SU-DHL-6 (cell line): ENCODE measurements around the gene RENBP.

ENCODE experiments used
- H2AFZ ChIP-seq: fragments of 200-600 bp; sonication (generic); 2 replicates; pipeline ENCODE4 v1.6.1; 2014; ENCODE audit warnings: low read depth, mild to moderate bottlenecking, moderate library complexity, mixed read lengths, antibody characterized with exemption, low read length; ENCODE audit not compliant: severe bottlenecking
- H3F3A ChIP-seq: fragments of 200-600 bp; shearing (Covaris generic); 2 replicates; pipeline ENCODE4 v1.6.0; 2016; ENCODE audit warnings: antibody characterized with exemption, mild to moderate bottlenecking; ENCODE audit not compliant: insufficient read depth
- H3K27ac ChIP-seq: fragments of 200-600 bp; sonication (generic); 2 replicates; pipeline ENCODE4 v1.5.1; 2016; ENCODE audit warnings: low read depth, mild to moderate bottlenecking, low read length, moderate library complexity, mixed read lengths
- H3K27me3 ChIP-seq: fragments of 200-600 bp; sonication (generic), shearing (Covaris generic); 2 replicates; pipeline ENCODE4 v1.6.0; 2014; ENCODE audit warnings: mild to moderate bottlenecking, low read length
- H3K36me3 ChIP-seq: fragments of 200-600 bp; sonication (generic); 2 replicates; pipeline ENCODE4 v1.6.1; 2014; ENCODE audit warnings: mild to moderate bottlenecking, low read length, mixed read lengths
- H3K4me2 ChIP-seq: fragments of 300-600, 200-600 bp; shearing (Covaris generic), sonication (generic); 2 replicates; pipeline ENCODE4 v1.6.0; 2014; ENCODE audit warnings: low read length, low read depth, mild to moderate bottlenecking; ENCODE audit not compliant: poor library complexity, severe bottlenecking
- H3K4me3 ChIP-seq: fragments of 200-600 bp; sonication (generic); 2 replicates; pipeline ENCODE4 v1.5.1; 2014; ENCODE audit warnings: antibody characterized with exemption, low read length, mild to moderate bottlenecking, mixed read lengths; ENCODE audit not compliant: insufficient read depth, poor library complexity, severe bottlenecking
- H3K79me2 ChIP-seq: fragments of 200-600 bp; sonication (generic); 2 replicates; pipeline ENCODE4 v1.6.1; 2014; ENCODE audit warnings: mild to moderate bottlenecking, low read length, moderate library complexity; ENCODE audit not compliant: insufficient read depth
- H3K9ac ChIP-seq: fragments of 200-600 bp; sonication (generic); 2 replicates; pipeline ENCODE4 v1.7.0; 2014; ENCODE audit warnings: mild to moderate bottlenecking, low read length
- H3K9me2 ChIP-seq: fragments of 200-600 bp; sonication (generic); replicated peaks from 2 replicates; pipeline ENCODE4 v1.6.1; 2014; ENCODE audit warnings: low read length; ENCODE audit not compliant: insufficient read depth
- H3K9me3 ChIP-seq: fragments of 200-600 bp; sonication (generic); 2 replicates; pipeline ENCODE4 v1.6.1; 2014; ENCODE audit warnings: low read length, mixed read lengths; ENCODE audit not compliant: insufficient read depth
- H4K20me1 ChIP-seq: fragments of 200-600 bp; sonication (generic); 2 replicates; pipeline ENCODE4 v1.6.1; 2014; ENCODE audit warnings: low read depth, mild to moderate bottlenecking, antibody characterized with exemption, low read length, moderate library complexity, mixed read lengths
- EZH2phosphoT487 ChIP-seq: fragments of 200-600 bp; sonication (generic), shearing (Covaris generic); conservative IDR thresholded peaks from 2 replicates; pipeline ENCODE4 v1.6.1; 2018; ENCODE audit warnings: mild to moderate bottlenecking, antibody characterized with exemption, low read length, moderate library complexity, mixed read lengths
- TF ChIP-seq, protein P1 (sequence below): fragments of 200-600 bp; sonication (generic); IDR thresholded peaks from one replicate; pipeline ENCODE4 v1.5.1; 2017; ENCODE audit warnings: antibody characterized with exemption, mild to moderate bottlenecking, low read length, moderate library complexity; ENCODE audit not compliant: insufficient read depth, poor library complexity, severe bottlenecking

The RENBP gene

DNA sequence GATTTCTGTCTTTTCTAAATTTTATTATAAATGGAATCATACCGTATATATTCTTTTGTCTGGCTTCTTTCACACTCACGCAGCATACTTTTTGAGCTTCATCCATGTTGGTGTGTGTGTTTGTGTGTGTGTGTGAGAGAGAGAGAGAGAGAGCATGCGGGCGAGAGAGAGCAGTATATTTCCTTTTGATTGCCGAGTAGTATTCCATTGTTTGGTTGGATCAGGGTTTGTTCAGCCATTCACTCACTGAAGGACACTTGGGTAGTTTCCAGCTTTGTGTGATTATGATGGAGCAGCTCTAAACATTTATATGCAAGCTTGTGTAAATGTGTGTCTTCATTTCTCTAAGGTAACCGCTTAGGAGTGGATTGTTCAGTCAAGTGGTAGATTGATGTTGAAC is 55.3 kb downstream of the RENBP start:
- no peak overlapping the region for H3K4me2 ChIP-seq
- H3K36me3 ChIP-seq = no peaks in the 10 kb centered on the region
- no peaks in the 10 kb centered on the region for H3K79me2 ChIP-seq
- no peak overlapping the region for H2AFZ ChIP-seq
- H3K9ac ChIP-seq = no peak overlapping the region
- no peak overlapping the region for H3K4me3 ChIP-seq
- H3K27ac ChIP-seq = no peak overlapping the region
- no peaks in the 10 kb centered on the region for H3K9me2 ChIP-seq
- no peaks in the 10 kb centered on the region for H3K9me3 ChIP-seq
- H3F3A ChIP-seq = no peaks in the 10 kb centered on the region
- H3K27me3 ChIP-seq = no peaks in the 10 kb centered on the region
- no peaks in the 10 kb centered on the region for H4K20me1 ChIP-seq
- TF ChIP-seq, protein P1, sequence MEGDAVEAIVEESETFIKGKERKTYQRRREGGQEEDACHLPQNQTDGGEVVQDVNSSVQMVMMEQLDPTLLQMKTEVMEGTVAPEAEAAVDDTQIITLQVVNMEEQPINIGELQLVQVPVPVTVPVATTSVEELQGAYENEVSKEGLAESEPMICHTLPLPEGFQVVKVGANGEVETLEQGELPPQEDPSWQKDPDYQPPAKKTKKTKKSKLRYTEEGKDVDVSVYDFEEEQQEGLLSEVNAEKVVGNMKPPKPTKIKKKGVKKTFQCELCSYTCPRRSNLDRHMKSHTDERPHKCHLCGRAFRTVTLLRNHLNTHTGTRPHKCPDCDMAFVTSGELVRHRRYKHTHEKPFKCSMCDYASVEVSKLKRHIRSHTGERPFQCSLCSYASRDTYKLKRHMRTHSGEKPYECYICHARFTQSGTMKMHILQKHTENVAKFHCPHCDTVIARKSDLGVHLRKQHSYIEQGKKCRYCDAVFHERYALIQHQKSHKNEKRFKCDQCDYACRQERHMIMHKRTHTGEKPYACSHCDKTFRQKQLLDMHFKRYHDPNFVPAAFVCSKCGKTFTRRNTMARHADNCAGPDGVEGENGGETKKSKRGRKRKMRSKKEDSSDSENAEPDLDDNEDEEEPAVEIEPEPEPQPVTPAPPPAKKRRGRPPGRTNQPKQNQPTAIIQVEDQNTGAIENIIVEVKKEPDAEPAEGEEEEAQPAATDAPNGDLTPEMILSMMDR = no peak
- no peak for TF ChIP-seq EZH2phosphoT487

DNA sequence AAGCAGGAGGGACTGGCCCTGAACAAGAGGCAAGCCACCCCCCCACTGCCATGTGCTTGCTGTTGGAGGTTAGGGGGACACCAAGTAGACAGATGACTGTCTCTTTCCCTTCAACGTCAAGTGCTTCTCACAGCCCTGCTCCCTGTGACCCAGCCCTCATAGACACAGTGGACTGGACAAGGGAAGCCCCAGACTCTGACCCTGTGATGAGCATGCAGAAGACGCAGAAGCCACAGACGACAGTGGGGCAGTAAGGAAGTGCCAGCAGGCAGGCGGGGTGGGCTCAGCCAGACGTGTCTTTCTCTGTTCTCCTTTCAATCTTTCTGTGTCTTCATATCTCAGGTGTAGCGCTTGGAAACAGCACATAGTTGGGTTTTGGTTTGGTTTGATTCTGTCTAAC is 56.1 kb downstream of the RENBP start:
- H3K4me2 ChIP-seq = no peak overlapping the region
- H3K4me3 ChIP-seq = no peak overlapping the region
- H3F3A ChIP-seq = no peaks in the 10 kb centered on the region
- no peak overlapping the region for H3K27ac ChIP-seq
- H3K9ac ChIP-seq = no peak overlapping the region
- no peaks in the 10 kb centered on the region for H4K20me1 ChIP-seq
- no peaks in the 10 kb centered on the region for H3K36me3 ChIP-seq
- H3K79me2 ChIP-seq = no peaks in the 10 kb centered on the region
- no peak for TF ChIP-seq EZH2phosphoT487
- TF ChIP-seq, protein P1 = no peak
- H2AFZ ChIP-seq = no peak overlapping the region
- H3K9me3 ChIP-seq = no peaks in the 10 kb centered on the region
- no peaks in the 10 kb centered on the region for H3K9me2 ChIP-seq
- no peaks in the 10 kb centered on the region for H3K27me3 ChIP-seq

DNA sequence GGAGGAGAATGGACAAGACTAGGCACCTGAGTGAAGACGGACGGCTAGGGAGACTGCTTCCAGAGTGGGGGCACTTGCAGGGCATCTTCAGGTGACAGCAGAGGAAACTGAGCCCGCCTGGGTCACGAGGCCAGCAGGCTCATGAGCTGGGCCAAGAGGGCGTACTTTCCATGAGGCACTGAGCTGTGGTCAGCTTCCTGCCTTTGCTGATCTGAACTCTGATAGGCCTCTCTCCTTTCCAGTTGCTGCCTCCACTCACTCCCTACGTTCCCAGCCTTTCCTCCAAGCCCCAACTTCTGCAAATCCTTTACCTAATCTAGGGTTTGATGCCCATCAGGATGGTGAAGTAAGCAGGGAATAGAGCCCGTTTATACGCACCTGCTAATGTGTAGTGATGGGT is 57.1 kb downstream of the RENBP start:
- H3K79me2 ChIP-seq = no peaks in the 10 kb centered on the region
- TF ChIP-seq, protein P1 = no peak
- TF ChIP-seq EZH2phosphoT487 = no peak
- no peaks in the 10 kb centered on the region for H3K36me3 ChIP-seq
- no peak overlapping the region for H2AFZ ChIP-seq
- no peaks in the 10 kb centered on the region for H3K27me3 ChIP-seq
- no peak overlapping the region for H3K4me3 ChIP-seq
- no peak overlapping the region for H3K9ac ChIP-seq
- H3K4me2 ChIP-seq = no peak overlapping the region
- no peaks in the 10 kb centered on the region for H3K9me2 ChIP-seq
- no peaks in the 10 kb centered on the region for H3F3A ChIP-seq
- H3K27ac ChIP-seq = no peak overlapping the region
- no peaks in the 10 kb centered on the region for H4K20me1 ChIP-seq
- H3K9me3 ChIP-seq = no peaks in the 10 kb centered on the region

DNA sequence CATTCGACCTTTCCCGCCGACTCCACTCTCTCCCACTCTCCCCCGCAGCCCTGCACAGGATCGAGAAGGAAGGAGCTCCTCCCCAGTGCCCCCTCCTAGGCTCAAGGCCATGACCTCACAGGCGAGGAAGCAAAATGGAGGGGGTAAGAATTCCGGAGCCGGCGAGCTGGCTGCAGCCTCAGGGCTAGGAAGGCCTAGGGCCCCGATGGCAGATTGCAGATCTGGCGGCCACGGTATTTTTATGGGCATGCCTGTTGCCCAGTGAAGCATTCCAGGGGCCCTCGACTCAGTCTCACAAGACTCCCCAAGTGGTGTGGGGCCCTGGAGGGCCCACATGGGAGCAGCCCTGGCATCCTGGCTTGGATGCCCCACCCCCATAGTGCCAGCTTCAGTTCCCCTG is 57.5 kb downstream of the RENBP start:
- Histone ChIP-seq H3K27ac (no peak overlapping the region), H2AFZ (no peak overlapping the region), H3K36me3 (no peaks in the 10 kb centered on the region), H4K20me1 (no peaks in the 10 kb centered on the region), H3K4me3 (no peak overlapping the region), H3K9me3 (no peaks in the 10 kb centered on the region), H3K27me3 (no peaks in the 10 kb centered on the region), H3K79me2 (no peaks in the 10 kb centered on the region), H3F3A (no peaks in the 10 kb centered on the region), H3K9me2 (no peaks in the 10 kb centered on the region), H3K4me2 (no peak overlapping the region), H3K9ac (no peak overlapping the region)
- TF ChIP-seq, protein P1 = no peak
- TF ChIP-seq EZH2phosphoT487 = no peak
